GM12878 (cell line): ENCODE measurements around the gene MAST2. TPM values are rescaled to one million over a fixed set of nuclear protein-coding genes. Genes with fewer than 3 reads are reported as not detected.

Experiments
- ATAC-seq: fragments of 200-7000 bp; cut with Tn5 transposase; 3 replicates; pipeline ENCODE4 v1.9.1; 2020; ENCODE audit warnings: mild to moderate bottlenecking, moderate library complexity
- BruUV-seq: library from RNA; stranded (reverse); fragments of 400-500 nt; replicated peaks from 2 replicates; lab custom pipeline; 2021; lab: Mats Ljungman, UMichigan
- CTCF ChIA-PET: fragments of 300-600 bp; sonication (Branson Sonifier 250); formaldehyde crosslinking; extraction: SDS; loops from one replicate; lab custom pipeline; 2021; ENCODE audit warnings: inconsistent platforms; lab: Yijun Ruan, JAX
- POLR2A ChIA-PET: fragments of 350-600 bp; formaldehyde crosslinking; extraction: SDS; loops from one replicate; lab custom pipeline; 2021; ENCODE audit warnings: inconsistent platforms; lab: Charles Lee
- RAD21 ChIA-PET: fragments of 300-600 bp; sonication (Branson Sonifier 250); formaldehyde crosslinking; loops from one replicate; lab custom pipeline; 2023; ENCODE audit warnings: antibody characterized with exemption; ENCODE audit not compliant: unreplicated experiment; lab: Charles Lee
- SMC1A ChIA-PET: fragments of 300-600 bp; sonication (Branson Sonifier 250); formaldehyde crosslinking; loops from one replicate; lab custom pipeline; 2023; ENCODE audit not compliant: unreplicated experiment, uncharacterized antibody; lab: Charles Lee
- DNase-seq: peaks from one replicate; pipeline ENCODE4 v3.0.0-alpha.2; 2011; ENCODE audit warnings: low read depth, low spot score
- FAIRE-seq: peaks from 3 replicates; lab custom pipeline; 2011; peaks lifted over from hg19 to GRCh38; lab: Jason Lieb, UNC
- H2AFZ ChIP-seq: 2 replicates; pipeline ENCODE4 v1.6.0; 2011; ENCODE audit warnings: low read depth, low read length, control low read depth; ENCODE audit not compliant: control insufficient read depth
- H3K27ac ChIP-seq: 2 replicates; pipeline ENCODE4 v1.5.1; 2011; ENCODE audit warnings: control low read depth; ENCODE audit not compliant: control insufficient read depth, insufficient read depth
- H3K27me3 ChIP-seq, 2 experiments: replicated peaks in 1 of 2; 2 replicates each; pipeline versions ENCODE4 v1.6.0 to v1.6.1; 2011; ENCODE audit warnings: low read length in 1 of 2; ENCODE audit not compliant: control insufficient read depth in 2 of 2, insufficient read depth in 2 of 2
- H3K36me3 ChIP-seq, 2 experiments: 2 replicates each; pipeline ENCODE4 v1.5.1; 2011; ENCODE audit warnings: low read length in 1 of 2; ENCODE audit not compliant: control insufficient read depth in 2 of 2, insufficient read depth in 2 of 2
- H3K4me1 ChIP-seq: 2 replicates; pipeline ENCODE4 v1.6.1; 2011; ENCODE audit warnings: mild to moderate bottlenecking, low read length, moderate library complexity, mixed read lengths; ENCODE audit not compliant: control insufficient read depth, insufficient read depth
- H3K4me2 ChIP-seq: 2 replicates; pipeline ENCODE4 v1.6.0; 2011; ENCODE audit warnings: control low read depth; ENCODE audit not compliant: control insufficient read depth, insufficient read depth
- H3K4me3 ChIP-seq: fragments of 200-600 bp; sonication (generic); 2 replicates; pipeline ENCODE4 v1.5.1; 2016
- H3K79me2 ChIP-seq: 2 replicates; pipeline ENCODE4 v1.6.0; 2011; ENCODE audit warnings: low read length; ENCODE audit not compliant: control insufficient read depth, insufficient read depth
- H3K9ac ChIP-seq: 2 replicates; pipeline ENCODE4 v1.8.0; 2011; ENCODE audit warnings: low read length, control low read depth, mixed read lengths; ENCODE audit not compliant: control insufficient read depth, insufficient read depth
- H3K9me3 ChIP-seq: replicated peaks from 3 replicates; pipeline ENCODE4 v1.5.1; 2011; ENCODE audit warnings: mild to moderate bottlenecking, low read length; ENCODE audit not compliant: control insufficient read depth, insufficient read depth
- H4K20me1 ChIP-seq: 2 replicates; pipeline ENCODE4 v1.6.0; 2011; ENCODE audit not compliant: control insufficient read depth, insufficient read depth
- FOXK2 ChIP-seq: fragments of 450-650 bp; IDR thresholded peaks from 2 replicates; pipeline ENCODE4 v1.6.1; 2017; ENCODE audit warnings: mild to moderate bottlenecking, moderate library complexity
- HDAC6 ChIP-seq: fragments of 200-600 bp; sonication (generic); IDR thresholded peaks from one replicate; pipeline ENCODE4 v1.8.0; 2017; ENCODE audit warnings: antibody characterized with exemption; ENCODE audit not compliant: unreplicated experiment
- MYB ChIP-seq: fragments of 150-350 bp; IDR thresholded peaks from 2 replicates; pipeline ENCODE4 v1.6.1; 2014; ENCODE audit warnings: mild to moderate bottlenecking, low read depth, low read length, borderline replicate concordance
- NR2C1 ChIP-seq: fragments of 450-650 bp; IDR thresholded peaks from 2 replicates; pipeline ENCODE4 v1.6.1; 2017; ENCODE audit warnings: antibody characterized with exemption, mild to moderate bottlenecking, moderate library complexity
- PML ChIP-seq: IDR thresholded peaks from 2 replicates; pipeline ENCODE4 v1.6.1; 2012; ENCODE audit warnings: low read length, inconsistent platforms
- RAD51 ChIP-seq: fragments of 450-650 bp; IDR thresholded peaks from 2 replicates; pipeline ENCODE4 v1.6.1; 2016; ENCODE audit warnings: moderate library complexity, mild to moderate bottlenecking, inconsistent platforms
- RCOR1 ChIP-seq: conservative IDR thresholded peaks from 2 replicates; pipeline ENCODE4 v1.6.1; 2012; ENCODE audit warnings: low read depth, low read length, improper control_type of control experiment
- SMAD5 ChIP-seq: IDR thresholded peaks from 2 replicates; pipeline ENCODE4 v1.6.1; 2016; ENCODE audit warnings: antibody characterized with exemption, low read depth
- TAF1 ChIP-seq: IDR thresholded peaks from 2 replicates; pipeline ENCODE4 v1.6.1; 2011; ENCODE audit warnings: mild to moderate bottlenecking, low read depth, low read length, borderline replicate concordance
- TBL1XR1 ChIP-seq: IDR thresholded peaks from 2 replicates; pipeline ENCODE4 v1.6.1; 2012; ENCODE audit warnings: low read depth, low read length, improper control_type of control experiment
- YBX1 ChIP-seq: fragments of 450-650 bp; IDR thresholded peaks from 2 replicates; pipeline ENCODE4 v1.6.1; 2016; ENCODE audit warnings: antibody characterized with exemption
- ZBTB40 ChIP-seq: fragments of 450-650 bp; IDR thresholded peaks from 2 replicates; pipeline ENCODE4 v1.6.1; 2016; ENCODE audit warnings: mild to moderate bottlenecking, moderate library complexity, borderline replicate concordance
- ZNF24 ChIP-seq: fragments of 450-650 bp; IDR thresholded peaks from 2 replicates; pipeline ENCODE4 v1.6.1; 2017; ENCODE audit warnings: antibody characterized with exemption, mild to moderate bottlenecking
- WGBS: methylation state at CpG from one replicate; pipeline ENCODE4 v1.1.6; 2016; ENCODE audit warnings: low lambda C conversion rate; ENCODE audit not compliant: insufficient replicate concordance, insufficient coverage; ENCODE audit errors: missing lambda C conversion rate; 5-methylcytosine and 5-hydroxymethylcytosine counted together
- in situ Hi-C: fragments of 300-500 bp; cut with MboI; formaldehyde crosslinking; loops from 9 replicates; pipeline ENCODE4 v1.14.3; 2018; ENCODE audit warnings: mixed read lengths
- intact Hi-C: fragments of 100-400 bp; cut with micrococcal nuclease; formaldehyde crosslinking; loops from one replicate; pipeline ENCODE4 v1.14.2; 2022; ENCODE audit not compliant: unreplicated experiment
- polyA plus RNA-seq, 11 experiments: library from polyadenylated mRNA; depleted of rRNA in 4 of 11; unstranded in 6 of 11; stranded (reverse) in 5 of 11; fragments of >200 nt; fragmentation: Nextera tagmentation in 4 of 11; fragmentation: Illumina TruSeq in 1 of 11; extraction: Ambion mirVana in 4 of 11; extraction: Trizol in 1 of 11; gene quantifications; 1 replicate in 1 of 11; 2 replicates in 10 of 11; pipeline versions ENCODE4 v1.2.1 to v1.2.3, GENCODE V29; 2011 to 2016; ENCODE audit warnings: inconsistent platforms in 2 of 11, missing spikeins in 2 of 11, low read depth in 1 of 11
- total RNA-seq, 4 experiments: library from RNA; depleted of rRNA in 3 of 4; stranded (reverse); fragments of >200 nt in 3 of 4; fragmentation: Illumina TruSeq in 1 of 4; extraction: Trizol in 1 of 4; gene quantifications; 2 replicates each; pipeline versions ENCODE4 v1.2.1 to v1.2.3, GENCODE V29; 2013 to 2021

MAST2 gene
- total and polyA plus RNA-seq, 10 of the 15 experiments (the other 5 are each of a cell fraction or from before 2014, with no cell fraction given), result 1.0 to 28.7 (median 13.8) TPM

- Histone ChIP-seq H3K27me3 (no peaks in the 10 kb centered on the region), H3K79me2 (no peaks in the 10 kb centered on the region), H2AFZ (no peak overlapping the region), H3K36me3 (no peaks in the 10 kb centered on the region; a peak in 1 of 4 replicates), H3K4me2 (no peak overlapping the region)
- in situ Hi-C loops, result no loop called here
- ChIA-PET CTCF (interaction anchor here (0.8 to 1.6 kb wide), 2 partner anchors 9 to 47 kb away, joined by 3 read pairs; no protein-coding TSS in a partner anchor), SMC1A (interaction anchor here (0.6 to 3.7 kb wide), 4 partner anchors 12 to 334 kb away, joined by 3 to 10 read pairs (median 4); no protein-coding TSS in a partner anchor), RAD21 (no interaction called here)
- DNase-seq, result no peak
- WGBS, result 100% methylated on average over 2 of the region's 2 CpGs
- no TSS peak for BruUV-seq
- intact Hi-C loops, result no loop called here
- TF ChIP-seq NR2C1 (no peak), SMAD5 (no peak), TBL1XR1 (no peak), HDAC6 (no peak), FOXK2 (no peak), RCOR1 (no peak), RAD51 (no peak)
- TF ChIP-seq, all 136 proteins: peak for 0
- H4K20me1 ChIP-seq, result no peaks in the 10 kb centered on the region
- no peak overlapping the region for H3K4me3 ChIP-seq
- no peak overlapping the region for H3K9ac ChIP-seq
- no peak overlapping the region for H3K27ac ChIP-seq
- H3K4me1 ChIP-seq, result no peaks in the 10 kb centered on the region
- no peaks in the 10 kb centered on the region for H3K9me3 ChIP-seq
- ATAC-seq (no peak), FAIRE-seq (no peak)
- POLR2A ChIA-PET, result no interaction called here
Observed at GRCh38 chr1:45891087-45891486, 87.7 kb downstream of the MAST2 start.

GRCh38 chr1:45892068-45892785 lies 88.8 kb downstream of the MAST2 start:
- intact Hi-C loops, result no loop called here
- in situ Hi-C loops, result no loop called here
- Histone ChIP-seq H4K20me1 (no peaks in the 10 kb centered on the region), H3K79me2 (no peaks in the 10 kb centered on the region), H3K27ac (no peak overlapping the region), H3K9me3 (no peaks in the 10 kb centered on the region), H2AFZ (no peak overlapping the region), H3K4me3 (no peak overlapping the region), H3K36me3 (no peaks in the 10 kb centered on the region; a peak in 1 of 4 replicates), H3K4me1 (no peaks in the 10 kb centered on the region), H3K9ac (no peak overlapping the region), H3K27me3 (no peaks in the 10 kb centered on the region), H3K4me2 (no peak overlapping the region)
- ChIA-PET RAD21 (no interaction called here), SMC1A (interaction anchor here (0.6 to 3.7 kb wide), 3 partner anchors 11 to 705 kb away, joined by 3 to 10 read pairs (median 3); no protein-coding TSS in a partner anchor), POLR2A (no interaction called here), CTCF (interaction anchor here (1.0 kb wide), 1 partner anchor 10 kb away, joined by 3 read pairs; no protein-coding TSS in a partner anchor)
- WGBS, result 97% methylated on average over 6 of the region's 6 CpGs
- TF ChIP-seq PML, result no peak
- TF ChIP-seq ZBTB40, result no peak
- TF ChIP-seq TAF1, result no peak
- no peak for TF ChIP-seq YBX1
- TF ChIP-seq ZNF24, result no peak
- no peak for TF ChIP-seq MYB
- DNase-seq, result no peak
- no TSS peak for BruUV-seq
- no peak for ATAC-seq
- FAIRE-seq, result no peak
